GM12878 (cell line): Measurements from ENCODE around the gene SLC38A2. TPM values are rescaled to one million over a fixed set of nuclear protein-coding genes. Genes with fewer than 3 reads are reported as not detected.
A peak's percentile ranks its signal among the peaks of the same experiment; 100 is the strongest.

Source experiments
- BHLHE40 ChIP-seq, 2 experiments: fragments of 450-650 bp in 1 of 2; IDR thresholded peaks; 2 replicates each; pipeline ENCODE4 v1.6.1; 2011 to 2017; ENCODE audit warnings: low read depth in 2 of 2, borderline replicate concordance in 1 of 2, improper control_type of control experiment in 1 of 2, low read length in 1 of 2, mild to moderate bottlenecking in 1 of 2
- CREM ChIP-seq: IDR thresholded peaks from 2 replicates; pipeline ENCODE4 v1.6.1; 2014; ENCODE audit warnings: antibody characterized with exemption, low read depth
- EED ChIP-seq: sonication (generic); IDR thresholded peaks from 2 replicates; pipeline ENCODE4 v1.6.1; 2016; ENCODE audit warnings: antibody characterized with exemption, low read depth
- ELK1 ChIP-seq: IDR thresholded peaks from 2 replicates; pipeline ENCODE4 v1.6.1; 2012; ENCODE audit warnings: low read depth, low read length, improper control_type of control experiment
- EP300 ChIP-seq, 2 experiments: fragments of 150-350 bp in 1 of 2; IDR thresholded peaks; 2 replicates each; pipeline ENCODE4 v1.6.1; 2011 to 2012; ENCODE audit warnings: low read depth in 2 of 2, low read length in 2 of 2, borderline replicate concordance in 1 of 2, improper control_type of control experiment in 1 of 2, inconsistent platforms in 1 of 2; ENCODE audit not compliant: control insufficient read depth in 1 of 2
- JUNB ChIP-seq: IDR thresholded peaks from 2 replicates; pipeline ENCODE4 v1.6.1; 2016; ENCODE audit warnings: antibody characterized with exemption, mild to moderate bottlenecking
- KAT2A ChIP-seq: conservative IDR thresholded peaks from 2 replicates; pipeline ENCODE4 v1.6.1; 2011; ENCODE audit warnings: low read depth, low read length; ENCODE audit not compliant: control insufficient read depth
- KLF5 ChIP-seq: fragments of 450-650 bp; IDR thresholded peaks from 2 replicates; pipeline ENCODE4 v1.6.1; 2014; ENCODE audit warnings: mild to moderate bottlenecking; ENCODE audit not compliant: partially characterized antibody
- NKRF ChIP-seq: fragments of 450-650 bp; conservative IDR thresholded peaks from 2 replicates; pipeline ENCODE4 v1.6.1; 2017; ENCODE audit warnings: mild to moderate bottlenecking, moderate library complexity
- PML ChIP-seq: IDR thresholded peaks from 2 replicates; pipeline ENCODE4 v1.6.1; 2012; ENCODE audit warnings: low read length, inconsistent platforms
- POLR2AphosphoS2 ChIP-seq: IDR thresholded peaks from 2 replicates; pipeline ENCODE4 v1.6.1; 2011; ENCODE audit warnings: low read depth, mild to moderate bottlenecking, low read length, improper control_type of control experiment, moderate library complexity
- POLR2AphosphoS5 ChIP-seq: IDR thresholded peaks from 2 replicates; pipeline ENCODE4 v1.6.1; 2011; ENCODE audit warnings: mild to moderate bottlenecking, low read length, inconsistent platforms
- SMAD5 ChIP-seq: IDR thresholded peaks from 2 replicates; pipeline ENCODE4 v1.6.1; 2016; ENCODE audit warnings: antibody characterized with exemption, low read depth
- SMARCA5 ChIP-seq: fragments of 450-650 bp; IDR thresholded peaks from 2 replicates; pipeline ENCODE4 v1.6.1; 2017; ENCODE audit warnings: mild to moderate bottlenecking
- SRF ChIP-seq, 2 experiments: IDR thresholded peaks; 2 replicates each; pipeline ENCODE4 v1.6.1; 2011; ENCODE audit warnings: low read depth in 2 of 2, low read length in 2 of 2, mild to moderate bottlenecking in 1 of 2, moderate library complexity in 1 of 2
- ZBED1 ChIP-seq: IDR thresholded peaks from 2 replicates; pipeline ENCODE4 v1.6.1; 2016; ENCODE audit warnings: borderline replicate concordance
- polyA plus RNA-seq, 11 experiments: library from polyadenylated mRNA; depleted of rRNA in 4 of 11; unstranded in 6 of 11; stranded (reverse) in 5 of 11; fragments of >200 nt; fragmentation: Nextera tagmentation in 4 of 11; fragmentation: Illumina TruSeq in 1 of 11; extraction: Ambion mirVana in 4 of 11; extraction: Trizol in 1 of 11; gene quantifications; 1 replicate in 1 of 11; 2 replicates in 10 of 11; pipeline versions ENCODE4 v1.2.1 to v1.2.3, GENCODE V29; 2011 to 2016; ENCODE audit warnings: inconsistent platforms in 2 of 11, missing spikeins in 2 of 11, low read depth in 1 of 11
- total RNA-seq, 4 experiments: library from RNA; depleted of rRNA in 3 of 4; stranded (reverse); fragments of >200 nt in 3 of 4; fragmentation: Illumina TruSeq in 1 of 4; extraction: Trizol in 1 of 4; gene quantifications; 2 replicates each; pipeline versions ENCODE4 v1.2.1 to v1.2.3, GENCODE V29; 2013 to 2021
- TF ChIP-seq, protein P1 (sequence below): IDR thresholded peaks from 2 replicates; pipeline ENCODE4 v1.6.1; 2011; ENCODE audit warnings: mild to moderate bottlenecking, low read depth, low read length, moderate library complexity; ENCODE audit not compliant: insufficient replicate concordance

SLC38A2 gene
- total and polyA plus RNA-seq, 10 of the 15 experiments (the other 5 are each of a cell fraction or from before 2014, with no cell fraction given), result 36.2 to 118 (median 79.8) TPM

GRCh38 chr12:46383654-46384450 is 11.3 kb upstream of the SLC38A2 start (continued):
- TF ChIP-seq POLR2AphosphoS2 (peak; percentile 72), SMARCA5 (peak; percentile 80; the same call in 1 of the 2 replicates), POLR2AphosphoS5 (peak; percentile 74), SRF (IDR thresholded peaks at IDR 0.05; ENCODE audit: low read depth in 2 of 2, low read length in 2 of 2) (no peak), EP300 (IDR thresholded peaks at IDR 0.05; ENCODE audit: borderline replicate concordance in 1 of 2, control insufficient read depth in 1 of 2, low read depth in 2 of 2, low read length in 2 of 2) (no peak), SMAD5 (peak; percentile 67; the same call in 1 of the 2 replicates), ZBED1 (no peak), ELK1 (peak; percentile 2; the same call in 1 of the 2 replicates), PML (peak; percentile 87), KLF5 (peak; percentile 80), JUNB (no peak), BHLHE40 (IDR thresholded peaks at IDR 0.05; ENCODE audit: borderline replicate concordance in 1 of 2, low read depth in 2 of 2, low read length in 1 of 2) (peak; percentile 14 to 41; a peak in 3 of 4 replicates), CREM (peak; percentile 78), NKRF (peak; percentile 83), KAT2A (no peak), EED (peak; percentile 49; the same call in 1 of the 2 replicates)
- TF ChIP-seq, protein P1, sequence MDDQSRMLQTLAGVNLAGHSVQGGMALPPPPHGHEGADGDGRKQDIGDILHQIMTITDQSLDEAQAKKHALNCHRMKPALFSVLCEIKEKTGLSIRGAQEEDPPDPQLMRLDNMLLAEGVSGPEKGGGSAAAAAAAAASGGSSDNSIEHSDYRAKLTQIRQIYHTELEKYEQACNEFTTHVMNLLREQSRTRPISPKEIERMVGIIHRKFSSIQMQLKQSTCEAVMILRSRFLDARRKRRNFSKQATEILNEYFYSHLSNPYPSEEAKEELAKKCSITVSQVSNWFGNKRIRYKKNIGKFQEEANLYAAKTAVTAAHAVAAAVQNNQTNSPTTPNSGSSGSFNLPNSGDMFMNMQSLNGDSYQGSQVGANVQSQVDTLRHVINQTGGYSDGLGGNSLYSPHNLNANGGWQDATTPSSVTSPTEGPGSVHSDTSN, result no peak
